SK-N-SH (cell line): ENCODE data around the gene SARDH. TPM values are rescaled to one million over a fixed set of nuclear protein-coding genes. Genes with fewer than 3 reads are reported as not detected.

Experiments
- CTCF ChIA-PET: fragments of 300-600, 350-600 bp; formaldehyde crosslinking; extraction: SDS; loops from one replicate; lab custom pipeline; 2021; lab: Yijun Ruan, JAX
- POLR2A ChIA-PET: fragments of 350-600 bp; sonication (Branson Sonifier 250); formaldehyde crosslinking; extraction: SDS; loops from one replicate; lab custom pipeline; 2020; ENCODE audit warnings: antibody characterized with exemption, inconsistent platforms; lab: Yijun Ruan, JAX
- DNase-seq: peaks from one replicate; pipeline ENCODE4 v3.0.0; 2012
- H2AFZ ChIP-seq: fragments of 200-600 bp; sonication (generic); 2 replicates; pipeline ENCODE4 v1.8.1; 2016; ENCODE audit warnings: antibody characterized with exemption, mild to moderate bottlenecking, low read depth
- H3F3A ChIP-seq: fragments of 200-600 bp; sonication (generic); replicated peaks from 2 replicates; pipeline ENCODE3; 2016; ENCODE audit warnings: antibody characterized with exemption, mild to moderate bottlenecking; ENCODE audit not compliant: insufficient read depth
- H3K27ac ChIP-seq, 2 experiments: fragments of 200-500 bp in 1 of 2; fragments of 200-600 bp in 1 of 2; sonication (Bioruptor generic) in 1 of 2; sonication (generic), shearing (Covaris generic) in 1 of 2; 2 replicates each; pipeline versions ENCODE4 v1.5.1 to v1.6.1; 2014 to 2016; ENCODE audit warnings: low read depth in 2 of 2, inconsistent platforms in 1 of 2, low read length in 1 of 2, mild to moderate bottlenecking in 1 of 2, mixed read lengths in 1 of 2
- H3K27me3 ChIP-seq: fragments of 200-600 bp; sonication (generic), shearing (Covaris generic); 2 replicates; pipeline ENCODE4 v1.6.1; 2016; ENCODE audit warnings: mixed run types; ENCODE audit not compliant: insufficient read depth
- H3K36me3 ChIP-seq, 2 experiments: fragments of 200-500 bp in 1 of 2; fragments of 200-600 bp in 1 of 2; sonication (Bioruptor generic) in 1 of 2; sonication (generic) in 1 of 2; replicated peaks in 1 of 2; 2 replicates each; pipeline versions ENCODE3 to v1.5.1; 2014 to 2016; ENCODE audit warnings: low read length in 1 of 2, mild to moderate bottlenecking in 1 of 2; ENCODE audit not compliant: insufficient read depth in 2 of 2, control insufficient read depth in 1 of 2
- H3K4me1 ChIP-seq, 2 experiments: fragments of 200-500 bp in 1 of 2; fragments of 200-600 bp in 1 of 2; sonication (Bioruptor generic) in 1 of 2; sonication (generic), shearing (Covaris generic) in 1 of 2; 2 replicates each; pipeline versions ENCODE4 v1.5.1 to v1.6.1; 2014 to 2016; ENCODE audit warnings: low read depth in 1 of 2, low read length in 1 of 2, mixed run types in 1 of 2; ENCODE audit not compliant: insufficient read depth in 2 of 2, control insufficient read depth in 1 of 2
- H3K4me2 ChIP-seq: fragments of 200-600 bp; sonication (generic), shearing (Covaris generic); 2 replicates; pipeline ENCODE4 v1.6.1; 2017; ENCODE audit warnings: mixed run types
- H3K4me3 ChIP-seq, 2 experiments: fragments of 200-500 bp in 1 of 2; fragments of 200-600 bp in 1 of 2; sonication (Bioruptor generic) in 1 of 2; sonication (generic), shearing (Covaris generic) in 1 of 2; 2 replicates each; pipeline versions ENCODE4 v1.5.1 to v1.8.1; 2014 to 2016; ENCODE audit warnings: low read depth in 2 of 2, inconsistent platforms in 1 of 2, low read length in 1 of 2, mild to moderate bottlenecking in 1 of 2, mixed read lengths in 1 of 2, moderate library complexity in 1 of 2
- H3K79me2 ChIP-seq: fragments of 200-600 bp; sonication (generic); 2 replicates; pipeline ENCODE4 v1.8.1; 2017; ENCODE audit warnings: mild to moderate bottlenecking; ENCODE audit not compliant: insufficient read depth
- H3K9ac ChIP-seq: fragments of 200-600 bp; sonication (generic); 2 replicates; pipeline ENCODE4 v1.6.1; 2017; ENCODE audit warnings: mixed run types
- H3K9me2 ChIP-seq: fragments of 200-600 bp; sonication (generic); 2 replicates; pipeline ENCODE4 v1.6.1; 2017; ENCODE audit warnings: mixed run types
- H3K9me3 ChIP-seq: fragments of 200-600 bp; sonication (generic); 2 replicates; pipeline ENCODE4 v1.6.1; 2017; ENCODE audit warnings: mixed run types, mild to moderate bottlenecking, moderate library complexity
- H4K20me1 ChIP-seq: fragments of 200-600 bp; sonication (generic); 2 replicates; pipeline ENCODE4 v1.6.1; 2017; ENCODE audit warnings: mild to moderate bottlenecking, mixed run types; ENCODE audit not compliant: insufficient read depth
- FOSL2 ChIP-seq: IDR thresholded peaks from 2 replicates; pipeline ENCODE4 v1.4.0; 2012; ENCODE audit warnings: low read depth, mild to moderate bottlenecking, moderate library complexity, borderline replicate concordance
- FOXJ3 ChIP-seq: sonication (generic); formaldehyde crosslinking; IDR thresholded peaks from 2 replicates; pipeline ENCODE4 v1.5.1; 2020; ENCODE audit warnings: mild to moderate bottlenecking, missing genetic modification reagents
- GABPA ChIP-seq: IDR thresholded peaks from 2 replicates; pipeline ENCODE4 v1.4.0; 2012; ENCODE audit warnings: low read depth, mild to moderate bottlenecking
- GATA2 ChIP-seq: sonication (generic); formaldehyde crosslinking; IDR thresholded peaks from 2 replicates; pipeline ENCODE4 v1.5.0; 2020; ENCODE audit warnings: mild to moderate bottlenecking, missing genetic modification reagents
- JUND ChIP-seq: IDR thresholded peaks from 2 replicates; pipeline ENCODE4 v1.4.0; 2012
- NRF1 ChIP-seq: IDR thresholded peaks from 2 replicates; pipeline ENCODE4 v1.6.1; 2012; ENCODE audit warnings: low read depth, mild to moderate bottlenecking, low read length
- PBX3 ChIP-seq: IDR thresholded peaks from 2 replicates; pipeline ENCODE4; 2012
- POLR2AphosphoS5 ChIP-seq: IDR thresholded peaks from 2 replicates; pipeline ENCODE4 v1.6.1; 2012; ENCODE audit warnings: low read depth, low read length
- REST ChIP-seq: IDR thresholded peaks from 2 replicates; pipeline ENCODE4 v1.6.1; 2012; ENCODE audit warnings: mild to moderate bottlenecking, low read depth, low read length, moderate library complexity
- WGBS: methylation state at CpG from one replicate; pipeline ENCODE4 v1.1.6; 2017; ENCODE audit warnings: low lambda C conversion rate; 5-methylcytosine and 5-hydroxymethylcytosine counted together
- polyA plus RNA-seq, 3 experiments: library from polyadenylated mRNA; depleted of rRNA; stranded (reverse); fragments of >200 nt; gene quantifications; 2 replicates each; pipeline ENCODE4 v1.2.3, GENCODE V29; 2012

The SARDH gene
- polyA plus RNA-seq, 1 of the 3 experiments (the other 2 are of a cell fraction), result 5.9 TPM

- POLR2A ChIA-PET, result interaction anchor here (0.7 to 16.4 kb wide), 7 partner anchors 9 to 128 kb away, joined by 3 to 261 read pairs (median 47); partner anchors contain the start of genes ADAMTSL2 and FAM163B
These were observed 104.0 kb downstream of the SARDH start for GRCh38 chr9:133634081-133634691.

More at GRCh38 chr9:133634081-133634691, 104.0 kb downstream of the SARDH start:
- no peaks in the 10 kb centered on the region for H3K79me2 ChIP-seq
- no peaks in the 10 kb centered on the region for H3F3A ChIP-seq
- H3K36me3 ChIP-seq, result peaks cover 0 to 4% of the 10 kb centered on the region in 2 experiments
- H2AFZ ChIP-seq, result no peak overlapping the region
- peak overlapping the region in 1 of 2 experiments; percentile 100; a peak in 2 of 4 replicates for H3K27ac ChIP-seq
- H3K9ac ChIP-seq, result no peak overlapping the region
- H3K27me3 ChIP-seq, result peaks cover 37% of the 10 kb centered on the region
- no peaks in the 10 kb centered on the region for H3K9me2 ChIP-seq
- WGBS, result 42% methylated on average over 14 of the region's 24 CpGs
- H3K4me1 ChIP-seq, result peaks cover 0 to 69% of the 10 kb centered on the region in 2 experiments; a peak in 2 of 4 replicates
- DNase-seq, result no peak
- no peak for TF ChIP-seq REST
- TF ChIP-seq JUND, result no peak
- no peak for TF ChIP-seq GABPA
- TF ChIP-seq FOXJ3, result no peak
- TF ChIP-seq NRF1, result no peak
- no peak for TF ChIP-seq FOSL2
- TF ChIP-seq GATA2 (CRISPR knock-in tag), result 0 out of 2 replicates have a peak, but pooled peaks have one; percentile 0
- TF ChIP-seq POLR2AphosphoS5, result no peak
- no peak for TF ChIP-seq PBX3
- TF ChIP-seq, all 33 proteins: peak for 1
- CTCF ChIA-PET, result interaction anchor here (0.7 to 2.6 kb wide), 9 partner anchors 8 to 112 kb away, joined by 3 to 13 read pairs (median 4); partner anchors contain the start of gene ADAMTSL2
- no peak overlapping the region for H3K4me2 ChIP-seq
- no peaks in the 10 kb centered on the region for H3K9me3 ChIP-seq
- H4K20me1 ChIP-seq, result no peaks in the 10 kb centered on the region
- no peak overlapping the region for H3K4me3 ChIP-seq
